22Rv1 (cell line): Measurements from ENCODE around the gene NAA20.

ENCODE experiments used
- ZFX ChIP-seq: fragments of 450-650 bp; IDR thresholded peaks from 2 replicates; pipeline ENCODE4 v1.6.1; 2017; ENCODE audit warnings: antibody characterized with exemption, borderline replicate concordance
- TF ChIP-seq, protein P1 (sequence below): fragments of 450-650 bp; IDR thresholded peaks from 2 replicates; pipeline ENCODE4 v1.5.1; 2017; ENCODE audit warnings: mild to moderate bottlenecking

DNA sequence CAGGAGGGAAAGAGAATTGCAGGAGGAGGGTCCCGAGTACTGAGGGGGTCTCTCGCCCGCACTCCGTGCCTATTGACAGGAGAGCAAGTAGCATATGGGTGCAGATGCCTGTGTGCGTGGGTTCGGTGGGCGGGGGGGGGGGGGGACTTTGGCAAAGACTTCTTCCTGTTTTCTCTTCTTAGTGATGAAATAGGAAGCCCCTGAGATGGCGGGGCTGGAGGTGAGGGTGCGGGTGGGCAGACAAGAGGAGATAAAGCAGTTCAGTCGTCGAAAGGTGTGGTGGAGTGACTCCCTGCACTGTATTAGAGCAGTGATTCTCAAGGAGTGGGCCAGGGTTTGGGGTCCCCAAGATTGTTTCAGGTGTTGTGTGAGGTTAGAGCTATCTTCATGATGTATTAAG, 3.7 kb downstream of the NAA20 start:
- TF ChIP-seq, protein P1, sequence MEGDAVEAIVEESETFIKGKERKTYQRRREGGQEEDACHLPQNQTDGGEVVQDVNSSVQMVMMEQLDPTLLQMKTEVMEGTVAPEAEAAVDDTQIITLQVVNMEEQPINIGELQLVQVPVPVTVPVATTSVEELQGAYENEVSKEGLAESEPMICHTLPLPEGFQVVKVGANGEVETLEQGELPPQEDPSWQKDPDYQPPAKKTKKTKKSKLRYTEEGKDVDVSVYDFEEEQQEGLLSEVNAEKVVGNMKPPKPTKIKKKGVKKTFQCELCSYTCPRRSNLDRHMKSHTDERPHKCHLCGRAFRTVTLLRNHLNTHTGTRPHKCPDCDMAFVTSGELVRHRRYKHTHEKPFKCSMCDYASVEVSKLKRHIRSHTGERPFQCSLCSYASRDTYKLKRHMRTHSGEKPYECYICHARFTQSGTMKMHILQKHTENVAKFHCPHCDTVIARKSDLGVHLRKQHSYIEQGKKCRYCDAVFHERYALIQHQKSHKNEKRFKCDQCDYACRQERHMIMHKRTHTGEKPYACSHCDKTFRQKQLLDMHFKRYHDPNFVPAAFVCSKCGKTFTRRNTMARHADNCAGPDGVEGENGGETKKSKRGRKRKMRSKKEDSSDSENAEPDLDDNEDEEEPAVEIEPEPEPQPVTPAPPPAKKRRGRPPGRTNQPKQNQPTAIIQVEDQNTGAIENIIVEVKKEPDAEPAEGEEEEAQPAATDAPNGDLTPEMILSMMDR: no peak
- no peak for TF ChIP-seq ZFX
